Stimulated activated CD4-positive, alpha-beta T cell treated with anti-CD3 and anti-CD28 coated beads, Interleukin-15, amount 100 ng/mL, for 24 hours (primary cell): ENCODE results near the gene SLC25A22.

ENCODE experiments used
- DNase-seq: peaks from one replicate; pipeline ENCODE4 v3.0.0-alpha.2; 2020

Gene SLC25A22

DNA sequence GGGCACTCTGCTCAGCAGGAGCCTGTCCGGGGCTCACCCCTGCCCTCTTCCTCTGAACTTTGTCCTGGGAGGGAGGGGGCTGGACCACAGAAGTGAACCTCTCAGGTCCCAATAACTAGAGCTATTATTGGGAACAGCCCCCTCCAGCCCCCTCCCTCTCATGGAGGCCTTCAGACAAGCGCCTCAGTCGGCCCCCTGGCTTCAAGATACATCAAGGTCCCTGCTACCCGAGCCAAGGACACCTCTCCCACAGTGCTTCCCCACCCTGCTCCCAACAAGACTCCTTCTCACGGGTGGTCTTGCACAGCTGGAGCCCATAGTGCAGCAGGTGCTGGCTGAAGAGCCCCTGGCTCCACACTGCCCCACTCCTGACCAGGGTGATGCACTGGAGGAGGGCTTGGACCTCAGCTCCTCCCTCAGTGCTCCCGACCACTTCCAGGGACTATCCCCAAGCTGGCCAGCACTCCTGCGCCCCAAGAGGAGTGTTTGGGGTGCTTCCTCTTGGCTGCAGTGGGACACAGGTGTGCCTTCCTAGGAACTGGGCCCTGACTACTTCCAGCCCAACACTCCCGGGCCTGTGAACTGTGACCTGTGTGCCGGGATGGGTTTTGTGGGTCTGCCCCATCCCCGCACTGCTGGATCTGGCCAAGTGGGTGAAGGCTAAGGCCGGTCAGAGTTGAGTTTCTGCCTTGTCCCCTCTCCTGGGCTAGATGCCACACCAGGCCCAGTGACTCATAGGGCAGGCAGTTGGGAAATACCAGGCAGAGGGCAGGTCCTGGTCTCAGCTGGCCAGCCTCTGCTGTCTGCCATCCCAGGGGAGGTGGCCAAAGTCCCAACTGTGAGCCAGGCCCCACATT is 22.8 kb upstream of the SLC25A22 start:
- no peak for DNase-seq

DNA sequence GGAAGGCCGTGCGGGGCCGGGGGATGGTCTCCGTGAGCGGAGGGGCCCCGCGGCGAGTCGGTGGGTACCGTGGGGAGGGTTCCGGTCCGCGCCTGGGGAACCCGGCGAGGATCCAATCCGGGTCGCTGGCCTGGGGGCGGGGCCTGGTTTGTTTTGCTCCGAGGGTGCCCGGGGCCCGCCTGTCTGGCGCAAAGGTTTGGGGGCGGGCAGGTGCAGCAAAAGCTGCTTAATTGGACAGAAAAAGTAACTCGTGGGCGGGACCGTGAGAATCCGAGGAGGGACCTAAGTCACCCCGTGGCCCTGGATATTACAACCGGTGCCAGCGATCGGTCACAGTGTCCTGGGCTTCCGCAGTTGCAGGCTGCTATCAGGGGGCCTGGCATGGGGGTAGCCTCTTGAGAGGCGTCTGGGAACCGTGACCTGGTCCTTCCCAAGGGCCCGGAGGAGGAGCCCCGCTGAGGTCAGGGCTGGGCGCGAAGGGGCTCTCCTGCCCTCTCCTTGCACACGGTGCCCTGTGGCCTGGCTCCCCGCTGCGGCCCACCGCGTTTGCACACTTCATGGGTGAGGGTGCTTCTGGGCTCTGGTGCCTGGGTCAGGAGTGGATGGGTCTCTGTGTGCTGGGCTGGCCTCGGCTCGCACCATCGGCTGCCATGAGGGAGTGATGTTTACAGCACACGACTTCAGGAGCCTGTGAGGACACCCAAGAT is 22.0 kb upstream of the SLC25A22 start:
- peak; percentile 97 for DNase-seq

DNA sequence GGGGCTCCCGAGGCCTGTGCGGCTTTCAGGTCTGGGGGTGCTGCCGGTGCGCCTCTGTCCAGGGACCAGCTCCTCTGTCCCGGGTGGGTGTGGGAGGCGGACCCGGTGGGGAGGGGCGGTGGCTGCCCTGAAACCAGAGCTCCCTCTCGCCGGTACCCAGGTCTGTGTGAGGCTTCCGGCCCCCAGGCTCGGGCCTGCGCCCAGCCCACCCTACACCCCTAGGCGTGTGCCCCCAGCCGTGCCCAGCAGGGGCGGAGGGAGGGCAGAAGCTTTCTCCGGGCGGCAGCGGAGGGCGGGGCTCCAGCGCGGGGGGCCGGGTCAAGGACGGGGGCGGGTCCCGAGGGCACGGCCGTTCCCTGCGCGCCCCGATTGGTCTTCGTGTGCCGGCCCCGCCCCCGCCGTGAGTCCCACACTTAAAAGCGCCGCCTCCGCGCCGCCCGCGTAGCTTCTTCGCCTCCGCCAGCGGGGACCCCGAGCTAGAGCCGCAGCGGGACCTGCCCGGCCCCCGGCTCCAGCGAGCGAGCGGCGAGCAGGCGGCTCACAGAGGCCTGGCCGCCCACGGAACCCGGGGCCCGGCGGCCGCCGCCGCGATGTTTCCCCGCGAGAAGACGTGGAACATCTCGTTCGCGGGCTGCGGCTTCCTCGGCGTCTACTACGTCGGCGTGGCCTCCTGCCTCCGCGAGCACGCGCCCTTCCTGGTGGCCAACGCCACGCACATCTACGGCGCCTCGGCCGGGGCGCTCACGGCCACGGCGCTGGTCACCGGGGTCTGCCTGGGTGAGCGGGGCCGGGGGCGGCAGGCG is 21.2 kb upstream of the SLC25A22 start:
- peak; percentile 94 for DNase-seq

DNA sequence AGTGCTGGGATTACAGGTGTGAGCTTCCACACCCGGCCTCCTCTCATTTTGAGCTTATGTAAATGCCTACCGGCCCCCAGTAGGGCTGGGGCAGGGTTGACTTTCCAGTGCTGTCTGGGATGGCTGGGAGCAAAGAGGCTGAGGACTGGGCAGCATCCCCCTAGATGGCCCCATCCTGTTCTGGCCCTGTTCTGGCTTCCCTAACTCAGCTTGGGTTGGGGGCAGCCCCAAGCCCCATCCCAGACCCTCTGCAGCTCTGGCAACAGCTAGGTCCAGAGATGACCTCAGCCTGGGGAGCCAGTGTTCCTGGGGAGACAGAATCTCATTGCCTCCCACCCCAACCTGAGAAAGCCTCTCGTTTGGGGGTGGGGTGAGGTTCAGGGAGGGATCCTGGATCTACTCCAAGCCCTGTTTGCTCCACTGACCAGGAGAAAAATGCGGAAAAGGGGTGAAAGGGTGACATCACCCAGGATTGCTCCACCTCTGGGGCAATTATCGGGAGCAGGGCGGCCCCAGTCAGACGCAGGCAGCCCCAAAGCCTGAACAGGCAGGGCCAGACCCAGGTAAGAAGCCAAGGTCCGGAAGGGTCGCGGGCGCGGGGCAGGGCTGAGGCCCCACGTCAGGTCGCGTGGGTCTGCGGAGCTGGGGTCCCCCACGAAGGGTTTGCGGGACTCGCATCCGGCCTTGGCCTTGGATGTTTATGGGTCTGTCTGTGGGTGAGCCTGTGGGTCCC is 20.5 kb upstream of the SLC25A22 start, which contains the start of gene PNPLA2:
PNPLA2 (plus strand) TSS at position 519 of the 733 bp plus-strand sequence. CDS start 805 bp downstream, outside the sequence.
- no peak for DNase-seq

DNA sequence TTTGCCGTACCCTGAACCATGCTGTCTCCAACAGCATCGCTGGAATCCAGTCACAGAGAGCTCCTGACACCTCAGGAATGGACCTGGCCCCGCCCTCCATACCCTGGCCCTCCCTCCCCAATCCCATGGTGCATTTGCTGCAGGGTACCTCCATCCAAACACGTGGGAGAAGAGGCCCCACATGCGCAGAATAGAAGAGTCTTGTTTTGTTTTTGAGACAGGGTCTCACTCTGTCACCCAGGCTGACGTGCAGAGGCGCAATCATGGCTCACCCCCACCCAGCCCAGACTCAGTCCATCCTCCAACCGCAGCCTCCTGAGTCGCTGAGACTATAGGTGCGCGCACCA is 18.3 kb upstream of the SLC25A22 start:
- peak; percentile 46 for DNase-seq

DNA sequence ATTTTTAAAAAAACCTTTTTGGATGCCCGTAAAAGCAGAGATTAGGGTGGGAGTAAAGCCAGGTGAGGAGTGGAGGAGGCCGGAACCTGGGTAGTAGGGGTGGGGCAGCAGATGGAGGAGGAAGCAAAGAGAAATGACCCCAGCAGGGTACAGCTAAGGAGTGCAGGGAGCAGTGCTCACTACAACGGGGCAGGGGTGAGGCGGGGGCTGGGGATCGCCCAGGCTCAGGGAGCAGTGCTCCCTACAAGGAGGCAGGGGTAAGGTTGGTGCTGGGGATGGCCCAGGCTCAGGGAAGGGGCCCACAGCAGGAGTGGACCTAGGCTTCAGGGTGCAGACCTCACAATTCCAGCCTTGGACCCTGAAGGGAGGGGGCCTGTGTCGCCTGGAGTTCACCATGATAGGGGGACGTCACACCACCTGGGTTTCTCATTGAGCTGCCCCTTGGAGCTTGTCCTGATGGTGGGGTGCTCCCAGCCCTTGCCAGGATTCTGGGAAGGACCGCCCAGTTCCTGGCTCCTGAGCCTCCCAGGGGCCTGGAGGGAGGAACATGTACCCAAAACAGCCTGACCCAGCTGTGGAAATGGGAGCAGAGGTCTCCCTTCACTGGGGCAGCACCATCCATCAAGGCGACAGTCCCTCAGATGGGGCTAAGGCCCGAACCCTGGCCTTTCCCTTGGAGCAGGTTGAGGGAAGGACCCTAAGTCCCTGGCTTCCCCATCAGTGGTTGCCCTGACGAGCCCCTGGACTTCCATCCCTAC is 17.8 kb upstream of the SLC25A22 start:
- no peak for DNase-seq

DNA sequence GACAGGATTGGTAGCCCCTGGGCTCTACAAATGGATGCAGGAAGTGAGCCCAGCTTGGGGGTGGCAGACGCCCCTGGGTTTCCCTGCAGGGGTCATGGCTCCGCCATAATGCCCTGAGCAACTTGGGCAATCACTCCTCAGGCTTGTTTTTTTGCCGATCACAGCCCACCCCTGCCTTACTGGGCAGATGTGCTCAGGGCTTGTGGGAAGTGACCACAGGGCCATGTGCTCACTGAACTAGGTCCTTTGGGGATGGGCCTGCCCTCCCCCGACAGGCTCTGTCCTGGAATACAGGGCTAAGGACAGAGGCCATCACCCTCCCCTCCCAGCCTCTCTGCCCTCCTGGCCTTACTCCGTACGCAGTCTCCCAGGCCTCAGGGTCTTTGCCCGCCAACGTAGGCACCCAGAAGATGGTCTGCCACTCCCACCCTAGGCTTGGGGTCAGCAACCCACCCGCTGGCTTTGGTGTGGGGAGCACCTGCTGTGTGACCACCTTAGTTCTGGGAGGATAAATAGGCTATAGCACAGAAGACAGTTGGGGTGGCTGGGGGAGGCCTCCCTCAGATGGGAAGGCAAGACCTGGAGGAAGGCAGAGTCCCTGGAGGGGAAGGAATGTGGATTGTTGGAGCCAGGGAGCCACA is 15.5 kb upstream of the SLC25A22 start:
- DNase-seq: no peak

DNA sequence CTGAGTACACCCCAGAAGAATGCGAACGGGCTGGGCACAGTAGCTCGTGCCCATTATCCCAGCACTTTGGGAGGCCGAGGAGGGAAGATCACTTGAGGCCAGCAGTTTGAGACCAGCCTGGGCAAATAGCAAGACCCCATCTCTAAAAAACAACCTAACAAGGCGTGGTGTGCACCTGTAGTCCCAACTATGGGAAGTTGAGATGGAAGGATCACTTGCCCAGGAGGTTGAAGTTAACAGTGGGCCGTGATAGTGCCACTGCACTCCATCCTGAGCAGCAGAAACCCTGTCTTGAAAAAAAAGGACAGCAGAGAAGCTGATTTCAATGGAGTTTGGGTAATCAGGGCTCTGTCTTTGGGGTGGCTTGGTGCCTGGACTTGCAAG is 15.0 kb upstream of the SLC25A22 start:
- DNase-seq: no peak

DNA sequence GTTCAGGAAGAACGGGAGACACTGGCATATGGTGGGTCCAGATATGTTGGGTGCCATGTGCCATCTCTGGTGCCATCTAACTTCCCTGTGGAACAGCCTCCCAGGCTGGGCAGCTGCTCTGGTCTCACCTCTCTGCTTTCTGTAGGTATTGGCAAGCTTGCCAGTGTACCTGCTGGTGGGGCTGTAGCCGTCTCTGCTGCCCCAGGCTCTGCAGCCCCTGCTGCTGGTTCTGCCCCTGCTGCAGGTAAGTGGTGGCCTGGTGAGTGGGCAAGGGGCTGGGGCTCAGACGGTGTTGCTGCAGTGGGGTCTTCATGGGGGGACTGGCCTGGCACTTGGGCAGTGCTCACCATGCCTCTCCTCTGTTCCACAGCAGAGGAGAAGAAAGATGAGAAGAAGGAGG is 14.3 kb upstream of the SLC25A22 start:
- DNase-seq: no peak

DNA sequence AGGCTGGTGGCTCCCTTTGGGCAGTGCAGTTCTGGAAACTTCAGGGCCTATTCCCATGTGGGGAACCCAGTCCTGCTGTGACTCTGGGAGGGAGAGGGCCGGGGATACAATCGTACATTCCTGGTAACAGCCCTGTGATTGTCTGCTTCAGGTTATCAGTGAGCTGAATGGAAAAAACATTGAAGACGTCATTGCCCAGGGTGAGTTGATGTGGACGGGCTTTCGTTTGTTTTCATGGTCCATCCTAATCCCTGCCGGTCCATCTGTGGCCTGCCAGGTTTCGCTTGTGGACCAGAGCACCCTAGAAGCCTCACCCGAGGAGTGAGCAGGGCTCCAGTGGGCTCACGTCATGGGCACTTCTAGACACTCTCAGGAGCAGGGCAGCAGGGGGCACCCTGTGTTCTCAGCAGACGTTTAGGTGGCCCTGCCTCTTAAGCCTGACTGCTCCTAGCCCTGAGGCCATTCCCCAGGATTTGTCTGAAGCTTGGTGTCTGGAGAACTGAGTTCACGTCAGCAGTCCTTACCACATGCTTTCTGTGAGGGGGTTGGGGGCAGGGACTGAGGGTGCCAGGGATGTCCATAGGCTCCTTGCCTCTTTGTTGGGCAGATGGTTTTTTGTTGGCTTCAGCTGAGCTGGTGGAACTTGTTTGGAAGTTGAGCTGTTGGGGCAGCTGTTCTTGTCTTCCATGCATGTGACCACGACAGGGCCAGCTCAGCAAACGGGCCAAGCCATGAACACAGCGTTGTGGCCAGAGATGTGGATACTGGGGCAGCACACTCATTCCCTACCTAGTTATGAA is 13.6 kb upstream of the SLC25A22 start:
- DNase-seq: no peak

DNA sequence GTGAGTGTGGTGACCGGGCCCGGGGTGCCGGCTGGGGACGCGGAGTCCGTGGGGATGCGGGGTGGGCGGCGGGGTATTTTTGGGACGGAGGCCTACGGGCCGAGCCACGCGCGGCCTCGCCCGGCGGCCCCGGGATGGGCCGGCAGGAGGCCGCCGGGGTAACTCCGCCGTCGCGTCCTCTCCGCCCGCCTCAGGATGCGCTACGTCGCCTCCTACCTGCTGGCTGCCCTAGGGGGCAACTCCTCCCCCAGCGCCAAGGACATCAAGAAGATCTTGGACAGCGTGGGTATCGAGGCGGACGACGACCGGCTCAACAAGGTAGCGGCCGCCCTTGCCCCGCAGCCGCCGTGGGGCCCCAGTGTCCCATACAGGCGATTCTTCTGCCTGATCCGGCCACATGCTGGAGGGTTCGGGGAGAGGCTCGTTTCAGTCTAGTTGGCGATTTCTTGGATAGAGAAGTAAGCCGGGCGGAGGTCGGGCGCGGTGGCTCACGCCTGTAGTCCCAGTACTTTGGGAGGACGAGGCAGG is 12.0 kb upstream of the SLC25A22 start:
- no peak for DNase-seq

DNA sequence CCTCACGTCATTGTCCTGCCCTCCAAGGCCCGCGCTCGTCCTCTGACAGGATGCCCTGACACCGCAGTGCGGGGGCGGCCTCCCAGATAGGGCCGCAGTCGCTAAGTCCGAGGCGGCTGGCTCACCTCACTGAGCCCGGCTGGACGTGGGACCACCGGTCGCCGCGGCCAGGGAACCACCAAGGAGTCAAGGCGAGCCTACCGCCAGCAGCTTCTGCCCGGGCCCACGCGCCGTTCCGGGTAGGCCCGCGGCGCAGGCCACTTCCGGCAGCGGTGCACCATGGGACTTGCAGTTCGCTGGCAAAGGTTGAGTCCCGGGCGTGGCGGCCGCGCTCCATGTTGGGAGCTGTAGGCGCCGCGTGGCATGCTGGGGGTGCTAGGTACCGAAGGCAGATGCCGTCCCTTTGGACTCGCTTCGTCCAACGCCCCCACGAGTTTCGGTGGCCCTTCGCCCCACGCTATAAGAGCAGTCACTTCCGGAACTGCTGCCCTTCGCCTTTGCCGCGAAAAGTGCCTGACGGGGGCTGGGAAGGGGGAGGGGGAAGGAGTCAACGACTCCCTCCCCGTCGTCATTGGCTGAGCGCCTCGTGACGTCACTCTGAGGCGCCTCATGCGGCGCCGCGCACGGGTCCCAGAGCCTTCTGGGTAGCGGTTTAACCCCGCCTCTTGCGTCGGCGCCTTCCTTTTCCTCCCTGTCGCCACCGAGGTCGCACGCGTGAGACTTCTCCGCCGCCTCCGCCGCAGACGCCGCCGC is 11.4 kb upstream of the SLC25A22 start, which contains the start of gene RPLP2:
RPLP2 (plus strand) TSS at position 681 of the 753 bp plus-strand sequence. CDS start 268 bp downstream, outside the sequence.
- DNase-seq: peak; percentile 98

DNA sequence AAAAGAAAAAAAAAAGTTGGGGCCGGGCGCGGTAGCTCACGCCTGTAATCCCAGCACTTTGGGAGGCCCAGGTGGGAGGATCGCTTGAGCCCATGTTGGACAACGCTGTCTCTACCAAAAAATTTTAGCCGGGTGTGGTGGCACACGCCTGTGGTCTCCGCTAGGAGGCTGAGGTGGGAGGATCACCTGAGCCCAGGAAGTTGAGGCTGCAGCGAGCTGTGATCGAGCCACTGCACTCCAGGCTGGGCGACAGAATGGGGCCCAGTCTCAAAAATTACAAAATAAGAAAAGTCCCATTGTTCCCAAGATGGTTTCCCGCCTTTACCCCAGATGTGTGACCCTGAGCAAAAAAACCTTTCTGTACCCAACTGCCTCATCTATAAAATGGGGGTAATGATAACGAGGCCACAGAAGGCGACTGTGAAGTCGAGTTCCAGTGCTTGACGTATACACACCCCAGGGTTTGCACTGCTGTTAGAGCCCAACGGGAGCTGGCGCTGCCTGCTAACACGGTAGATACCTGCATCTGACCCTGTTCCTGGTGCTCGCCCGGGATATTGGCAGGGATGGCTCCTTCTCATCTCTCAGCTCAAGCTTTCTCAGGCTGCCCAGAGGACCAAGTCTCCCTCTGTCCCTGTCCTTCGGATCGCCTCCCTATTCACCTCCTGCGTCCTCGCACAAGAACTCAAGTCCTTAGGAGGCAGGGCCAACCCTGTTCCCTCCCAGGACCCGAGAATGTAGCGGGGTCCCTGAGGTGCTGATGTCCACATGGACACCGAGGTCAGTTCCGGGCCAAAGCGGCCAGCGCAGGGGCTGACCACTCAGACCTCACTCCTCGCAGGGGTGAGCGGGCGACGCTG is 10.6 kb upstream of the SLC25A22 start:
- peak; percentile 59 for DNase-seq

DNA sequence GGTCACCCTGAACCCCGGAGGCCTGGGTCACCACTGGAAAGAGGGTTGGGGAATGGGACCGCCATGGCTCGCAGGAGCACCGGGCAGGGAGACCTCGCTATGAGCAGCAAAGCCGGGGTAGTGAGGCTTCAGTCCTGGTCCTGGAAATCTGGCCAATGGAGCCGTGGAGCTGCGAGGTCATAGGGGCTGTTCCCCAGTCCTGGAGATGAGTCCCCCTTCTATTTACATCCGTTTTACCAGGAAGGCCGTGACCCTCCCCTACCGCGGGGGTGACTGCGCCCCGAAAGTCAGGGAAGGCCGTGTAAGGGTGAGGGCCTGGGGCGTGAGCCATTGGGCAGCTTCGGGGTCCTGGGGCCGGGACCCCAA is 6.5 kb upstream of the SLC25A22 start:
- DNase-seq: no peak

DNA sequence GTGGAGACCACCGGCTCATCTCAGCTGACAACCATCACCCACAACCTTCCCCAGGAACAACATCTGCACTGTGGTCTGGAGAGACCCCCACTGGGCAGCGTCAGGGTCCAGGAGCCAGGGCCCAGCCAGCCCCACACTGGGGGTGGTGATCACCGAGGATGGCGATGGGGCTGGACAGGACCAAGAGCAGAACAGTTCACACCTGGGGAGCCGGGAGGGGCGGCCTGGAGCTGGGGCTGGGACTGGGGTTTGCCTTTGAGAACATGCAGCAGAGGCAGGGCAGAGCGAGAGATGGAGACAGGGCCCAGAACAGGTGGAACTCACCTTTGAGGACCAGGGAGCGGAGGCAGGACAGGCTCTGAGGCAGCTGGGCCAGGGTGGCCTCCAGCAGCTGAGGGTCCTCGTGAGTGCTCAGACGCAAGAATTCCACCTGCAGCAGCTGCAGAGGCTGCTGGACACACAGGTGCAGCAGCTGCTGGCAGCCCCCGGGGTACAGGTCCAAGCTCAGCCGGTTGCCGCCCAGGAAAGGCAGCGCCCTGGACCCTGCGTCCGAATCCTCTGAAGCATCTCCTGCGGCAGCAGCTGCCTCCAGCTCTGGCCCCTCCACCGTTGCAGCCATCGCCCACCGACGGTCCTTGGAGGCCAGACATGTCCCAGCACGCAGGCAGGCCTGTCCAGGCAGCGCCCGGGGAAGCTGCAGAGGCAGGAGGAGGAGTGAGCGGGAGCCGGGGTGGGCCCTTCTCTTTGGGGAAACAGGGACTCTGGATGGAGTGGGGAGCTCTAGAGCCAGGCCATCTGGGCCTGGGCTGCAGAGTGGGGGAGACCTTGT is 5.9 kb upstream of the SLC25A22 start:
- no peak for DNase-seq

DNA sequence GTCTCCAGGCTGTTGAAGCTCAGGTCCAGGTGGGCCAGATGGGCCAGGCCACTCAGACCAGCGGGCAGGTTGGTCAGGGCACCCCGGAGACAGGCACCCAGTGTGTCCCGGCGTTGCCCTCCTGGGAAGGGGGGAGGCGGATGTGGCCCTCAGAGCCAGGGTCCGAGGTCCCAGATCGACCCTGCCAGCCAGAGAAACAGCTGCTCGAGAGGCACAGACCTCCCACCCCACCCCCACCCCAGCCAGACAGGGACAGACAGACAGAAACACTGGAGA is 5.3 kb upstream of the SLC25A22 start:
- DNase-seq: no peak

DNA sequence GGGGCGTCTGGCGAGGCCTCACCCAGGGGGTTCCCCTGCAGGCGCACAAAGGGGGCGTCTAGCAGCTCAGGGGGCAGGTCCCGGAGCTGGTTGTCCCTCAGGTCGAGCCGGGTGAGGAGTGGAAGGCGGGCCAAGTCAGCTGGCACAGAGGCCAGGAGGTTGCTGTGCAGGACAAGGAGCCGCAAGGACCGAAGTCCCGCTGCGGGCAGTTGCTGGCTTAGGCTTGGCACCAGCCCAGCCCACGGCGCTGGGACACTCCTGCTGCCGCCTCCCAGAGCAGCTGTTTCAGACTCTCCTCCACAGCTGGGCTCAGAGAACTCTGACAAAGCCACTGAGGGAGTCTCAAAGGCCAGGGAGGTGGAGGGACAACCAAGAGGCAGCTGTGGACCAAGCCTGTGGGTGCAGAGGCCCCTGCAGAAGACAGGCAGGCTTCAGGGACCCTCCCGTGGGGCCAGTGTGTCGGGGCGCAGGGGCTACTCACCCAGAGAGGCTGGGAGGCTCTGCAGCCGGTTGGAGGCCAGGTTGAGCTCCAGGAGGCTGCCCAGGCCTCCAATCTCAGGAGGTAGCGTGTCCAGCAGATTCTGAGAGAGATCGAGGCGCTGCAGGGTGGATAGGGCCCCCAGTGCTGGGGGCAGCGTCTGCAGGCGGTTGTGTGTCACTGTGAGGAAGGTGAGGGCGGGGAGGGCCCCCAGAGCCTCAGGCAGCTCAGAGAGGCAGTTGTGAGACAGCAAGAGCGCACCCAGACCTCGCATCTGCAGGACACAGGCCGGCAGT is 4.8 kb upstream of the SLC25A22 start:
- no peak for DNase-seq
